Fibroblast of skin of scalp (primary cell): Measurements from ENCODE around the gene NPHS2.
"Not testable (repeated sequence)": the region's sequence is repeated elsewhere in the genome, so short reads cannot be mapped to it uniquely, and the experiment has no call there.

ENCODE experiments used
- DNase-seq: peaks from one replicate; pipeline ENCODE4 v3.0.0-alpha.2; 2013

The NPHS2 gene

DNA sequence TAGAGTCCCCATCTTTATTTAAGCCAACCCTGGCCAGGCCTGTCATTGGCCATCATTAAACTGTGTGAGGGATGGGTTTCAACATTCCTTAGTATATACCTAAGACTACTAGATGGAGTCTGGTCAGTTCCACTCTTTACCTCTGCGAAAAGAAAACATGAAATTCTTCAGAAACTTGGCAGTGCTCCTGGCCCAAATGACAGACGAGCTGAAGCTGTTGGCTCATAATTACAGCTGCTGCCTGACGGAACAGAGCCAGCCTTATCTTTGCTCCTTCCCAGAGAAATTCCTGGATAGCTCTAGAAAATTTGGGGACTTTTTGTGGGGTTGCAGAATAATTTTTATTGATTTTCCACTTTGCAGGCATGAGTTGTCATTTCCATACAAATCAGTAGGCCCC is 30.4 kb downstream of the NPHS2 start:
- DNase-seq, result no peak

DNA sequence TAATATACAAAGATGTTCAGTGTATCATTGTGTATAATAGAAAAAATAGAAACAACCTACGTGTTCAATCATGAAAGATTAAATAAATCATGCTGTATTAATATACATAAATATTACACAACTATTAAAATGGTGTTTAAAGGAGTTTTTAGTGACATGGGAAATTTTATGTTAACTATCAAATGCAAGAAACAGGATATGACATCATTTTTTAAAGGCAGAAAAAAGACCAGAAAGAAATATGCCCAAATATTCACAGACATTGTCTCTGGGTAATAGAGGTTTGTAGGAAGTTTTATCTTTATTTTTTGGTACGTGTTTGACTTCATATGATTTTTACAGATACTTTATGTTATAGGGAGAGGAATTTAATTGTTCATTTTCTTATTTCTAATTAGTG is 34.0 kb downstream of the NPHS2 start:
- no peak for DNase-seq

DNA sequence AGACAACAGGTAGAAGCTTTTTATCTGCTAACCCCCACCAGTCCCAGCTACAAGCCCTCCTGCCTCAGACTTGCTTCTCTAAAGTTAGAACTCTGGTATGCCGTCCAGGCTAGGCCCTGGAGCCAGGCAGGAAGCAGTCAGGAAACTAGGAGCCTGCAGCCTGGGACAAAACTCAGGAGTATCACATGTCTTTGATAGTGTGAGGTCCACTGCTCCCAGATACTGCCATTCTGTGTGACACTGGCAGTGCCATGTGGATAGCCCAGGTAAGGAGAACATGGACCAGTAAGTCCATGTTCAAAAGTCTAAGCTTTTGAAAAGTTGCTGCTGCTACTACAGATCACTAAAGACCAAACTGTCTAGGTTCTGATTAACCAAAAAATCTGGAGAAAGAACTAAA is 45.4 kb downstream of the NPHS2 start:
- DNase-seq, result no peak

DNA sequence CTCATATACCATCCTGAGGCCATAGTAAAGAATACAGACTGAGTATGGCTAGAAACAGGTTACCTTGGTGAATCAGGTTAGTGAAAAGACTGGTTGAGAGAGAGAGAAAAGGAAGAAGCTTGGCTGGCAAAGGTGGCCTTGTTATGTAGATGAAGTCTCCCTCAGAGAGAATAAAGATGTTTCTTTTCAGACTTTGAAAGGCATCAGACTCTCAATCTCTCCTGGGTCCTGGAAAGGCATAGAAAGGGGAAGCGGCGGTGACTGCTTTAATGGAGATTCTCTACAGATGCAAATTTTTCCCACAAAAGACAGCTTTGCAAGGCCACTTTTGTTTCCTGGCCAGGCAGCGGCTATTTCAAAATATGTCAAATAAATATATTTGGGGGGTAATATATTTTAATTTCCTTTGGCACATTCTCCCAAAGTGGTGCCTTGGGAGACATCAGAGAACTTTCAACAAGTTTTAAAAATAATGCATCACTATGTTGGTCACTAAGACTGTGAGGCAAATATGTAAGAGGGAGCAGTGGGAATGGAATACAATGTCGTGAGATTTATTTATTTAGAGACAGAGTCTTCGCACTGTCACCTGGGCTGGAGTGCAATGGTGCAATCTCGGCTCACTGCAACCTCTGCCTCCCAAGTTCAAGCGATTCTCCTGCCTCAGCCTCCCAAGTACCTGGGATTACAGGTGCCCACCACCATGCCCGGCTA is 46.1 kb downstream of the NPHS2 start:
- DNase-seq, result no peak

DNA sequence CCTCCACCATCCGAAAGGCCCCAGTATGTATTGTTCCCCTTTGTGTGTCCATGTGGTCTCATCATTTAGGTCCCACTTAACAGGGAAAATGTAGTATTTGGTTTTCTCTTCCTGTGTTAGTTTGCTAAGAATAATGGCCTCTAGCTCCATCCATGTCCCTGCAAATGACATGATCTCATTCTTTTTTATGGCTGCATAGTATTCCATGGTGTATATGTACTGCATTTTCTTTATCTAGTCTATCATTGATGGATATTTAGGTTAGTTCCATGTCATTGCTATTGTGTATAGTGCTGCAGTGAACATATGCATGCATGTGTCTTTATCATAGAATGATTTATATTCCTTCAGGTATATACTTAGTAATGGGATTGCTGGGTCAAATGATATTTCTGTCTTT is 57.2 kb downstream of the NPHS2 start:
- not testable (repeated sequence) for DNase-seq

DNA sequence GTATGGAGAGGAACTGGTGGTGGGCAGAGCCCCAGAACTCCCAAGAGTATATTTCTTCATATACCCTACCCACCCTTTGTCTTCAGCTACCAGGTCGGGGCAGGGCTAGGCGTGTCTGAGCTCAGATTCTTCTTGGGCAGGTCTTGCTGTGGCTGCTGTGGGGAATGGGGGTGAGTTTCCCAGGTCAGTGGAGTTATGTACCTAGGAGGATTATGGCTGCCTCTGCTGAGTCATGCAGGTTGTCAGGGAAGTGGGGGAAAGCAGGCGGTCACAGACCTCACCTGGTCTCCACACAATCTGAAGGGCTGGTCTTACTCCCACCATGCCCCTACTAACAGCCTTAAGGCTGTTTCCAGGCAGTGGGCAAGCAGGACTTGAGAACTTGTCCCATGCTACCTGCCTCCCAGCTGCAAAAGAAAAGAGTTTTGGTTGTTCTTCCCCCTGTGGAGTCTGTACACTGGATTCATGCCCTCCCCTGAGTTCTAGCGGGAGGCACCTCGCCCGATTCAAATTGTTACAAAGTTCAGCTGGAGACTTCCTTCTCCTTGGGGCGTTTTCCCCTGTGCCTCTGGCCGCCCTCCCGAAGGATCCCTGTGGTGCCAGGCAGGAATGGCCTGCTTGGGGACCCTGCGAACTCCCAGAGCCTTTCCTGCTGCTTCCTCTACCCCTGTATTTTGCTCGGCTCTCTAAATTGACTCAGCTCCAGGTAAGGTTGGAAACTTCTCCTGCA is 58.6 kb downstream of the NPHS2 start:
- DNase-seq, result no peak

DNA sequence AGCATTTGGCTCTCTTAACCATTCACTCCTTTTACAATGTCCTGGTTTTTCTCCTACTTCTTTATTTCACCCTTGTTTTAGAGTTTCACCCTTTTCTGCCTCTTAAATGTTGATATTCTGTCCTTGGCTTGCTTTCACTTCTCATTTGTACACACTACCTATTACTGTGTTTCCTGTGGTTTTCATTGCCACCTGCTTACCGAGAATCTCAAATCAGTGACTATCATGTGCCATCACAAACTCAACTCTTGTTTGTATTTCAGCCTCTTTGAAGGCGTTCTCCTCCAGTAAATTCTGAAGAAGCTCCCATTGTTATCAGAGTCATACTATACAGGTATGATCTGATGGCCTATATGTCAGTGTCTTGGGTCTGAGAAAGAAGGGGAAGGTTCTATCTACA is 65.7 kb downstream of the NPHS2 start:
- no peak for DNase-seq

DNA sequence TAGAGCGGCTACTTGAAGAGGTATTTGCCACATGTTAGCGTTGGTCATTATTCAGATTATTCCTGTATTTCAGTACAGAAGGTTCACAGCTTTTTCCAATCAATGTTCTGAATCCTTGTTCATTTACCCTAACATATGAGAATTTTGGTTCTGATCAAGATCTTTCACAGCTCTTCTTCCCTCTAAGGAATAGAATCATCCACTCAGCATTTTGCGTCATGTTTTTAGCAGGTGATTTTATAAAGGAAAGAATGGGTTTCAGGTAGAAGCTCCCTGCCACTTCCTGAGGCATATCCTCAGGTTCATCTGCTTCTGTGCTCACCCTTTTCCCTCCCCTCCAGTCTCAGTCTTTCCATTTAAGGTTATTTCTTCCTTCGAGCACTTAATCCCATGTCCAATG is 66.4 kb downstream of the NPHS2 start:
- DNase-seq, result no peak

DNA sequence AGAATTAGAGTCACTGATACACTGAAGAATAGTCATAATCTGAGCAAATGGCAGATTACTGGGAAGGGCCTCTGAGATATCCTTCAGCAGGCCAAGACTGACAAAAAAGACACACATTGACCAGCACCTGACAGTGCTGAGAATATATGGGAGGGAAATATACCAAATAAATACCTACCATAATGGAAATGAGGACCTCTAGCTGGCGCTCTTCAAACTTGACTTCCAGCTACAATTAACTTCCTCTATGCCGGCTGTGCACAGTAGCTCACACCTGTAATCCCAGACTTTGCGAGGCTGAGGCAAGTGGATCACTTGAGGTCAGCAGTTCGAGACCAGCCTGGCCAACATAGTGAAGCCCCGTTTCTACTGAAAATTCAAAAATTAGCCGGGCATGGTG is 69.5 kb downstream of the NPHS2 start:
- DNase-seq, result no peak
